Ishikawa (cell line): Measurements from ENCODE around the gene CGREF1.

Experiments used
- CREB1 ChIP-seq: IDR thresholded peaks from 2 replicates; pipeline ENCODE4 v1.6.1; 2012; ENCODE audit warnings: low read depth
- EP300 ChIP-seq: IDR thresholded peaks from 2 replicates; pipeline ENCODE4 v1.6.1; 2012; ENCODE audit warnings: borderline replicate concordance
- FOXM1 ChIP-seq: IDR thresholded peaks from 2 replicates; pipeline ENCODE4 v1.6.1; 2012; ENCODE audit warnings: low read depth, borderline replicate concordance
- MAX ChIP-seq: IDR thresholded peaks from 2 replicates; pipeline ENCODE4 v1.6.1; 2012
- NFIC ChIP-seq: IDR thresholded peaks from 2 replicates; pipeline ENCODE4 v1.6.1; 2012
- REST ChIP-seq: IDR thresholded peaks from 2 replicates; pipeline ENCODE4 v1.6.1; 2012; ENCODE audit warnings: low read depth, mild to moderate bottlenecking
- TAF1 ChIP-seq: IDR thresholded peaks from 2 replicates; pipeline ENCODE4 v1.6.1; 2012; ENCODE audit warnings: low read depth, mild to moderate bottlenecking
- USF1 ChIP-seq: IDR thresholded peaks from 2 replicates; pipeline ENCODE4 v1.6.1; 2012
- YY1 ChIP-seq: IDR thresholded peaks from 2 replicates; pipeline ENCODE4 v1.6.1; 2012; ENCODE audit warnings: low read depth

- TF ChIP-seq FOXM1 (no peak), NFIC (no peak), MAX (no peak), REST (no peak), YY1 (no peak), CREB1 (no peak), EP300 (no peak), TAF1 (no peak), USF1 (no peak)
These were observed 44.0 kb downstream of the CGREF1 start for GRCh38 chr2:27074738-27075565.
